Activated gamma-delta T cell treated with anti-CD3 and anti-CD28 coated beads, Interleukin-2, amount 50 U/mL, for 16 hours (primary cell): ENCODE results near the gene CHAMP1.
"Not testable (repeated sequence)": the region's sequence is repeated elsewhere in the genome, so short reads cannot be mapped to it uniquely, and the experiment has no call there.

ENCODE experiments used
- DNase-seq: peaks from one replicate; pipeline ENCODE4 v3.0.0-alpha.2; 2020; ENCODE audit warnings: low read depth

The CHAMP1 gene

GRCh38 chr13:114299604-114300305, 14.5 kb upstream of the CHAMP1 start:
- DNase-seq, result no peak

GRCh38 chr13:114303700-114304327, 10.5 kb upstream of the CHAMP1 start:
- DNase-seq, result no peak

GRCh38 chr13:114304346-114305034, 9.8 kb upstream of the CHAMP1 start:
- no peak for DNase-seq

- DNase-seq, result no peak
These were observed 5.2 kb upstream of the CHAMP1 start for GRCh38 chr13:114309086-114309485.

GRCh38 chr13:114309806-114310410, 4.4 kb upstream of the CHAMP1 start:
- no peak for DNase-seq

GRCh38 chr13:114310956-114311355, 3.3 kb upstream of the CHAMP1 start:
- no peak for DNase-seq

- DNase-seq, result no peak
These were observed 2.9 kb upstream of the CHAMP1 start for GRCh38 chr13:114311387-114311786.

- DNase-seq, result no peak
These were observed 2.4 kb upstream of the CHAMP1 start for GRCh38 chr13:114311908-114312307.

GRCh38 chr13:114313061-114313860, 1.0 kb upstream of the CHAMP1 start:
- DNase-seq, result no peak

- no peak for DNase-seq
These were observed 927 bp downstream of the CHAMP1 start for GRCh38 chr13:114315074-114315785.

GRCh38 chr13:114318624-114319023, 4.3 kb downstream of the CHAMP1 start:
- no peak for DNase-seq

GRCh38 chr13:114319441-114319913, 5.2 kb downstream of the CHAMP1 start:
- no peak for DNase-seq

GRCh38 chr13:114320065-114320464, 5.8 kb downstream of the CHAMP1 start:
- no peak for DNase-seq

- DNase-seq, result no peak
These were observed 7.0 kb downstream of the CHAMP1 start for GRCh38 chr13:114321256-114321655.

- no peak for DNase-seq
These were observed 9.0 kb downstream of the CHAMP1 start for GRCh38 chr13:114323349-114323748.

- no peak for DNase-seq
These were observed 10.0 kb downstream of the CHAMP1 start for GRCh38 chr13:114324334-114324733.

GRCh38 chr13:114325729-114326128, 11.4 kb downstream of the CHAMP1 start:
- no peak for DNase-seq

GRCh38 chr13:114328034-114328433, 13.7 kb downstream of the CHAMP1 start:
- no peak for DNase-seq

- no peak for DNase-seq
These were observed 14.3 kb downstream of the CHAMP1 start for GRCh38 chr13:114328595-114328994.

GRCh38 chr13:114330086-114330485, 15.8 kb downstream of the CHAMP1 start:
- DNase-seq, result no peak

GRCh38 chr13:114333881-114334280, 19.6 kb downstream of the CHAMP1 start:
- not testable (repeated sequence) for DNase-seq
